ENCODE data around the gene VAMP1.
"Not testable (repeated sequence)": the region's sequence is repeated elsewhere in the genome, so short reads cannot be mapped to it uniquely, and the experiment has no call there.

VAMP1 gene

DNA sequence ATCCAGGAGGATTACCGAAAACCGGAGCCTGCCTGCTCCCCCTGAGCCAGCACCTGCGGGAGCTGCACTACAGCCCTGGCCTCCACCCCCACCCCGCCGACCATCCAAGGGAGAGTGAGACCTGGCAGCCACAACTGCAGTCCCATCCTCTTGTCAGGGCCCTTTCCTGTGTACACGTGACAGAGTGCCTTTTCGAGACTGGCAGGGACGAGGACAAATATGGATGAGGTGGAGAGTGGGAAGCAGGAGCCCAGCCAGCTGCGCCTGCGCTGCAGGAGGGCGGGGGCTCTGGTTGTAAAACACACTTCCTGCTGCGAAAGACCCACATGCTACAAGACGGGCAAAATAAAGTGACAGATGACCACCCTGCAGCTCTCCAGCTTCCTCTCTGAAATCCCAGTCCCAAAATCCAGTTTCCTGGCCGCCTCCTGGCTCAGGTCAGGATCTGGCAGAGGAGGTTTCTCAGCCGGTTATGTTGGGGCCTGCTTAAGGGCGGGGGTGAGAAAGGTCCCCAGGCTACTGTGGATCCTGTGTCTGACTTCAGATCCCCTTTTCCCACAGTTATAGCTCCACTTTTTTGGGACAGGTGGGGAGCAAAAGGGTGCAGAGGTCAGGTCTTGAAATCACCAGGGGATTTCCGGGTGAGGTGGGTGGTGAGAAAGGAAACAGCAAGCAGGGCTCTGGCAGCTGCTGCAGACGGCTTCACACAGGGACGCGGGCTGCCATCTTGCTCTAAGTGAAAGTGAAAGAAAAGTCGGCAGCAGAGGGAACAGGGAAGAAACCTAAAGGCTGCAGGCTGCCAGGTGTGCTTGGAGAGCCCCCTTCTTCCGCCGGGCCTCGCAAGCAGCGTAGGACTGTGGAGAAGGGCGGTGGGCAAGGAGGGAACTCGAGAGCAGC is 18.9 kb downstream of the VAMP1 start, which contains the start of gene TAPBPL:
Gene TAPBPL (plus strand): TSS at position 695 of the 897 bp plus-strand sequence. CDS start 207 bp downstream, outside the sequence.
- peak; percentile 92 for DNase-seq

DNA sequence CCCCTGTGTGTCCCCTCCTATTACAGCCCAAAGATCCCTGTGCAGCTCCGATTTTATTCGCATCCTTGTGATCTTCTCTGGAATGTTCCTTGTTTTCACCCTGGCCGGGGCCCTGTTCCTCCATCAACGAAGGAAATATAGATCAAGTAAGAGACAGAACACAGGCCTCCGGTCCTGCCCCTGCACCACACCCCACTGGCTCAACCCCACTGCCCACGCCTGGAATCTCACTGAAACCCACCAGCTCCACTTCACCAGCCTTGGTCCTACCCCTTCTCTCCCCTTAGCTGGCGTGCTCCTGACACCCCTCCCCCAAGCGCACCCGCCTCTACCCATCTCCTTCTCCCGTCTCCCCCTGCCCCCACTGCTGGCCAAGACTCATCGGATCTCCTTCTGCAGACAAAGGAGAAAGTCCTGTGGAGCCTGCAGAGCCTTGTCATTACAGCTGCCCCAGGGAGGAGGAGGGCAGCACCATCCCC is 19.6 kb downstream of the VAMP1 start:
- no peak for DNase-seq

DNA sequence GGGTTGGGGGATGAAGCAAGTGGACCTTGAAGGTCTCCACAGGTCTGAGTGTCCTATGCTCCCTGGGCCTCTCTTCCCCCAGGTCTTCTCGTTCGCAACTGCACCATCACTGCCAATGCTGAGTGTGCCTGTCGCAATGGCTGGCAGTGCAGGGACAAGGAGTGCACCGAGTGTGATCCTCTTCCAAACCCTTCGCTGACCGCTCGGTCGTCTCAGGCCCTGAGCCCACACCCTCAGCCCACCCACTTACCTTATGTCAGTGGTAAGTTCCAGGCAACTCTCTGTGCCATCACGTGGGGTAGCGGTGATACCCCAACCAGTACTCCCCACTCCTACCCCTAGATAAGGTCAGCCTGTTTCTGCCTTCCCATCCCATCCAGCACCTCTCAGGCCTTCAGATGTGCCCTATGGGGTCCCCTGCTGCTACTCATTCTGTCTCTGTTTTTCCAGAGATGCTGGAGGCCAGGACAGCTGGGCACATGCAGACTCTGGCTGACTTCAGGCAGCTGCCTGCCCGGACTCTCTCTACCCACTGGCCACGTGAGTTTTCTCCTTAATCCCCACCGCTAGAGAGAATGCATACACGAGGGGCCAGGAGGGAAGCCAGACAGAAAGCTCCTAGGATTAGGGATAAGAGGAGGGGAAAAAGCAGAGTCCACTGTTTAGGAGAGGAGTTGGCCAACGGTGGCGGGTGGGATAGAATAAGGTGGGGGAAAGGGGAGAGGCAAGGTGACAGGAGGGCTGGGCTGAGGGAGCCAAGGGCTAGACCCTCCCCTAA is 20.2 kb downstream of the VAMP1 start:
- no peak for DNase-seq

DNA sequence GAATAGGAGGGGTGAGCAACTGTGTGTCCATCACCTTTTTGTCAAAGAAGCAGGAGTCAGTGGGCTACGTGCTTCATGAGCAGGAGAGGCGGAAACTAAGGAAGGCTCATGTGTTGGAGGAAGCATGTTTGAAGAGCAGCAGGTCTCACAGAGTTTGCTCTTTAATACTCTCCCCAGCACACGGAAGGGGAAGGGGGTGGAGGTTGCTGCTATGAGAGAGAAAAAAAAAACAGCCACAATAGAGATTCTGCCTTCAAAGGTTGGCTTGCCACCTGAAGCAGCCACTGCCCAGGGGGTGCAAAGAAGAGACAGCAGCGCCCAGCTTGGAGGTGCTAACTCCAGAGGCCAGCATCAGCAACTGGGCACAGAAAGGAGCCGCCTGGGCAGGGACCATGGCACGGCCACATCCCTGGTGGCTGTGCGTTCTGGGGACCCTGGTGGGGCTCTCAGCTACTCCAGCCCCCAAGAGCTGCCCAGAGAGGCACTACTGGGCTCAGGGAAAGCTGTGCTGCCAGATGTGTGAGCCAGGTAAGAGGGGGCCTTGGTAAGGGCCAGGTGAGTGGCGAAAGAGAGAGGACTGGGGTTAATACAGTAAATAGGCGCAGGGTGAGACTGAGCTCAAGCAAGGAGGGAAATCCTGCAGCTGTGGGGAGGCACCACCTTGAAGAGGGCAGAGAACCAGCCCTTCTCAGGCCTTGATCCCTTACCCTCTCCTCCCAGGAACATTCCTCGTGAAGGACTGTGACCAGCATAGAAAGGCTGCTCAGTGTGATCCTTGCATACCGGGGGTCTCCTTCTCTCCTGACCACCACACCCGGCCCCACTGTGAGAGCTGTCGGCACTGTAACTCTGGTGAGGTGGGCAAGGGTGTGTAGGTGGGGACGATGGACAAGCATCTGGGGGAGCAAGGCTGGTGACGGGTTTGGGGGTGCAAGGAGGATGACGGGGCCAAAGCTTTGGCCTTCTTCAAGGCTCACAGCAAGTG is 25.5 kb downstream of the VAMP1 start, which contains the start of gene CD27:
Gene CD27 (plus strand): TSS at position 252 of the 985 bp plus-strand sequence. CDS start 141 bp downstream, at position 393.
- DNase-seq = no peak

DNA sequence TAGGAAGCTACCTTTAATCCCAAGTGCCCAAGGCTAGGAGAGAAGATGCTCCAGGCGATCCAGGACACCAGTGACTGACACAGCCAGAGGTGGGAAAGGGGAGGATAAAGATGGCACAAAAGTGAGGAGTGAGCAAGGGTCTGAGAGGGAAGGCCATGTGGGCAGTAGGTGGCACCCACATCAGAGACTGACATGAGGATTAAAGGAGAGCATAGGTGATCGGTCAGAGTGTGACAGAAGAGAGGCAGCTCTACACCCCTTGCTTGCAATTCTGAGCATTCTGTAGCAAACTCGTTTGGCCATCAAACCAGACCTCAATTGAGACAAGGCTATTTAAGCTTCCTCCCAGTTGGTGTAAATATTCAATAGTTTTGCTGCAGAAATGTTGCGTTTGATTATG is 26.4 kb downstream of the VAMP1 start:
- no peak for DNase-seq

DNA sequence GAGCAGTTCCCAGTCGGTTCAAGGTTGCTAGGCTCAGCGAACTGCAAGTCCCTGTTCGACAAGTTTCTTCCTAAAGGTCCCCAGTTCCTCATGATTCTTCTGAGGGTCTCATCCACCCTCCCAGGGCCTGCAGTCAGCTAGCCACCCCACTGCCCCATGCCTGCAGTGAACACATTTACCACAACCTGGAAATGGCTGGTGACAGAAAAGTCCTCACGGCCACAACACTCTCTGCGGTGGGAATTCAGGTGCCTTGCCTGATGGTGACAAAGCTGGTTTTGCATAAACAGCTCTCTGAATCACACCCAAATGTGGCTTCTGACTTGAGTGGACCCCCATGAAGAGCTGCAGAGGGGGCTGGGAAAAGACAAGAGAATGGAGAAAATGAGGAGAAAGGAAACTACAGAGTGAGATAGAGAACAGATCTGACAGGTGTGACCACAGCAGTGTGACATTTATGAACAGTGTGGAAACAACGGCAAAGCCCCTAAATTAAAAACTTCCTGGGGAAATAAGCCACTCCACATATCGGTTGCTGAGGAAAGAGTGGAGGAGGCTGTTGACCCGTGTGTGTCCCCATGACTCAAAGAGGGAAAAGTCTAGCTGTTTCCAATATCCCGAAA is 27.0 kb downstream of the VAMP1 start:
- no peak for DNase-seq

DNA sequence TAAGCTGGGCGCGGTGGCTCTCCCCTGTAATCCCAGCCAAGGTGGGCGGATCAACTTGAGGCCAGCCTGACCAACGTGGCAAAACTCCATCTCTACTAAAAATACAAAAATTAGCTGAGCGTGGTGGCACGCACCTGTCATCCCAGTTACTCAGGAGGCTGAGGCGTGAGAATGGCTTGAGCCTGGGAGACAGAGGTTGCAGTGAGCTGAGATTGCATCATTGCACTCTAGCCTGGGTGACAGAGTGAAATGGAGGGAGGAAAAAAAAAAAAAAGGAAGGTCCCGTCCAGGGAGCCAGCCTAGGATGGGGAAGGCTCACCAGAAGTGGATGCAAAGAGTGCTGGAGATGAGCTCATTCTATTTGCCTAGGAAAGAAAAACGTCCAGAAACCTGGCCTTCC is 27.6 kb downstream of the VAMP1 start:
- DNase-seq = no peak

DNA sequence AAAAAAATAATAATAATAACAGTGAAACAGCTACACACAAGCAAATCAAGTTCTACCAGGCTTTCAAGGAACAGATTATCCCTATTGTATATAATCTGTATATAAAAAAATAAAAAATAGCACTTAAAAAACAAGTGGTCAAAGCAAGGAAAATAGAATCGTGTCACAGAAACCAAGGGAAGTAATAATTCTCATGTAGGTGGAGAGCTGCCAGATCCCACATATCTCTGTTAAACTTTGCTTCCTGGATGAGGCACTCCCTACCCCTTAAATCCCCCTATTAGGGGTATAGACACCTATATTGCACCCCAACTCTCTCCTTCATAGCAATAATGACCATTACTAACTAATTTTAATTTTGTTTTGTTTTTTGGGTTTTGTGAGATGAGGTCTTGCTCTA is 30.1 kb downstream of the VAMP1 start:
- DNase-seq = no peak

DNA sequence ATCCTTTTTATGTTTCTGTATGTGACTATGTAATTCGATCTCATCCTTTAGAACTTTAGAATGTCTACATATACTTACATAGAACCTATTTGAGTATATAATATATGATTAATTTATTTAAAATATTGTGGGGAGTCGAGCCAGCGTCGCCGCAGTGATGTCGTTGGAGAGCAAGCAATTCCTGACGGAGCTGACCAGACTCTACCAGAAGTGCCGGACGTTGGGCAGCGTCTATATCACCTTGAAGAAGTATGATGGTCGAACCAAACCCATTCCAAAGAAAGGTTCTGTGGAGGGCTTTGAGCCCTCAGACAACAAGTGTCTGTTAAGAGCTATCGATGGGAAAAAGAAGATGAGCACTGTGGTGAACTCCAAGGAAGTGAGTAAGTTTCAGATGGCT is 32.1 kb downstream of the VAMP1 start:
- no peak for DNase-seq

DNA sequence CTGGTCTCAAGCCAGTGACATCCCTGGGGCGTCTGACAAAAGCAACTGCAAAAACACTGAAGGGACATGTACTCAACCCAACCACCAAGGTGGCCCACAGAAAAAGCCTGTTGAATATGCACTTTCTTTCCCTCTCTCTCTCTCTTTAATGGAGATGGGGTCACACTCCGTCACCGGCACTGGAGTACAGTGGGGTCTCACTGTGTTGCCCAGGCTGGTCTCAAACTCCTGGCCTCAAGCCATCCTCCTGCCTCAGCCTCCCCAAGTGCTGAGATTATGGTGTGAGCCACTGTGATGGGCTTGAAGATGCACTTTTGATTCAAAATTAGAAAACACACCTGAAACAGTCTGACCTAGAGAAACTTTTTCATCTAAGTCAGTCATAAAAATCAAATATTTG is 32.9 kb downstream of the VAMP1 start:
- no peak for DNase-seq

DNA sequence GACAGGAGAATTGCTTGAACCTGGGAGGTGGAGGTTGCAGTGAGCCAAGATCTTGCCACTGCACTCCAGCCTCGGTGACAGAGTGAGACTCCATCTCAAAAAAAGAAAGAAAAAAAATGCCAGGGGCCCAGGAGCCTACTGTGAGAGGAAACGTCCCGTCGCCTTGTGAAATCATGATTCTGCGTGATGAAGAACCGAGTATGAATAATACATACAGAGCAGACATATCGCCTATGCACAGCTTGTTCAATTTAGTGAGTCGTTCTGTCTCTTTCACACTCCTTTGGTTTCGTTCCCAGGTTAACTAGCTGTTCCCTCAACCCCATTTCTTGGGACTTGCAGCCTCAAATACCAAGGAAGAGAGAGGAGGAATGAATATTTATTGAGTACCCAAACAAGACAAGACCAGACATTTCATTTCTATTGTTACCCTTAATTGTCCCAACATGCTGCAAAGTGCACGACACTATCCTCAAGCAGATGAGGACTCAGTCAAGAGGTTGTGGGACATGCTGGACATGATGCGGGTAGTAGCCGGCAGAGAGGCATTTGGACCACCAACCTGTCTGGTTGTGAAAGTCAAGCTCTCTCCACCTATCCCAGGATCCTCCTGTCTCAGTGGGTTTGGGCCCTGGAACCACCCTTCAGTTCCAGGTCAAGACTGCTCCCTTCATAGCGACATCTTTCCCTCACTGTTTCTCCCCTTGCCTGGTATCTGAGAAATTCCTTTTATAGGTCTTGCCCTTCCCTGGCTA is 34.3 kb downstream of the VAMP1 start:
- DNase-seq = no peak

DNA sequence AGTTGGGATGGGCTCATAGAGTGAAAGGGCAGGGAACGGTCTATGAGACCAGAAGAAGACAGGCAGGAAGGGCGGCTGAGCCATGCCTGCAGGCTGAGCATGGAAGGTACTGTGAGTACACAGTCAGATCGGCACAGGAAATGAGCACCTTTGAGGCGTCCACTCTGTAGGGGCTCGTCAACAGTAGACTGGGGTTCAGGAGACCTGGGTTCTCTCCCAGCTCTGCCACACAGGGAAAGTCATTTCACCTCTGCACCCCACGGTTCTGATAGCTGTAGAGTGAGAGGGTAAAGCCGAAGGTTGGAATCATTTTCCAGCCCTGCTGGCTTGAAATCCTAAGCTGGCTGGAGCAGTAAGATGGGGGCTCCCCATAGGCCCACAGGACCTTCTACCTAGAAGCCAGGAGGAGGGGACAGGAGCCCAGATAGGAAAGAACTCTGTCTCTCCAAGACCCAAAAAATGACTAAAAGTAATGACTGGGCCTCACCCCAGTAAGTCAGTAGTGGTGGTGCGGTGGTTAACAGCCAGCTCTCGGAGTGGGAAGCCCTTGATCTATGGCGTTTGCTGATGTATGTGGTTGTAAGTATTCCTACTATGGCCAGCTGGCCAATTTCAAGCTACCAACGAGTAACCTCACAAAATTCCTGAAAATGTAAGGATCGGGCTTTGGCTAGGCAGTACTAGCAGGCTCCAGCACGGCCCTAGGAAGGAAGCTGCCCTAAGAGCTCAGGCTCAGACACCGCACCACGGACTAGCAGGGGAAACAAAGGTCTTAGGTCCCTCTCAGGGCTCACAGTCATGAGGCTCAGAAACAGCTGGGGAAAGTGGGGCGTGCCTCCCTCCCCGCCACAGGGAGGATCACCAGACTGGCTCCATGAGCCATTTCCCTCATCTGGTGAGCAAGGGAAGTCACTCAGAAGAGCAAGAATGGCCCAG is 36.0 kb downstream of the VAMP1 start:
- DNase-seq = no peak

DNA sequence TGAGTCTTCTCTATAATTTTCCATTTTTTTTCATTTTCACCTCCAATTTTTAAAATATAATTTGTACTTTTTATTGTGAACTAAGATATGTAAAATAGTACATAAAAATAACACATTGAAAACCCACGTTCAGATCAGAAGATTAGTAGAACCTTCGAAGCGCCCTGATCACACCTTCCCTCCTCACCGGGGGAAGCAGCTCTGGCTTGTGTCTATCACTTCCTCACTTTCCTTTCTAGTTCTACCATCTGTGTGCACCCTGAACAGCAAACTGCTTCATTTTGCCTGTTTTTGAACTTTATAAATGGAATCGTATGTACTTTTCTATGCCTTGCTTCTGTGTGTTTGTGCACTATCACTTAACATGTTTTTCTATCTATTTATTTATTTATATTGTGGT is 37.5 kb downstream of the VAMP1 start:
- DNase-seq = no peak

DNA sequence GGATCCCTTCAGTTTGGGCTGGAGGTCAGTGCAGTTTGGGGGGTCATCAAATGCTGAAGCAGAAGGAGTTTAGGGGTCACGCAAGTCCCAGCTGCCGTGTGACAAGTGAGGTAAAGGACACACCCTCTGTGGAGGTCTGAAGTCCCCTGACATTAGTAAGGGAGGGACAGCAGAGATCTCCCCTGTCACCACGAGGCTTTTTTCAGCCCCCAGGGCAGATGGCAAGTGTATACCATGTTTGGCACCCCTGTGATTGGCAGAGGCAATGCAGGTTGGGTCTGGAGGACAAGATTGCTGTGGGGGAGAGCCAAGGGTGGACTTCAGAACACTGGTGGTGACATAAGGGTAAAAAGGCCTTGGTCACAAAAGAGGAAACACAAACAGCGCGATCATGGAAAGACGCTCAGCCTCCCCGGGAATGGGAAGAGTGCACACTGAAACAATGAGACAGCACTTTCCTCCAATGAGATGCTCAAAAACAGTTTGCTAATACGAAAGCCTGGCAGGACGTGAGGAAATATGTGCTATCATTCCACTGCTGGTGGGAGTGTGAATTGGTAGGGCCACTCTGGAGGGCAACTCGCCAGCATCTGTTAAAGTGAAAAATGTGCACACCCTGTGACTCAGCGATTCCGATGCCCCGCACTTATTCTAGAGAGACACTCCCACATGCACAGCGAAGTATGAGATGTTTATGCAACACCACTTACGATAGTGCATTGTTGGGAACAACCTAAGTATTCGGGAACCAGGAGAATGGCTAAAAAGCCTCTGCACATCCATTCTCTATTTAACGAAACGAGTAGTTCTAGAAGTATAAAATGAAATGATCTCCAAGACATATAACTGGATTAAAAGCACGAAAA is 40.1 kb downstream of the VAMP1 start:
- peak; percentile 95 for DNase-seq

DNA sequence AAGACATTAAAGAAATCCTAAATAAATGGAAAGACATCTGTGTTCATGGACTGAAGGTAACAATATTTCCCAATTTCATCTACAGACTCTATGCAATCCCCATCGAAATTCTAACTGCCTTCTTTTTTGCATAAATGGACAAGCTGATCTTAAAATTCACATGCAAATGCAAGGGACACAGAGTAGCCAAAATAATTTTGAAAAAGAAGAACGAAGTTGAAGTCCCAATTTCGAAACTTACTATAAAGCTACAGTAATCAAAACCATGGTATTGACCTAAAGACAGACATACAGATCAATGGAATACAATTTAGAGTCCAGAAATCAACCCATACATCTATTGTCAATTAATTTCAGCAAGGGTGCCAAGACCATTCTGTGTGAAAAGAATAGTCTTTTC is 42.2 kb downstream of the VAMP1 start:
- no peak for DNase-seq

DNA sequence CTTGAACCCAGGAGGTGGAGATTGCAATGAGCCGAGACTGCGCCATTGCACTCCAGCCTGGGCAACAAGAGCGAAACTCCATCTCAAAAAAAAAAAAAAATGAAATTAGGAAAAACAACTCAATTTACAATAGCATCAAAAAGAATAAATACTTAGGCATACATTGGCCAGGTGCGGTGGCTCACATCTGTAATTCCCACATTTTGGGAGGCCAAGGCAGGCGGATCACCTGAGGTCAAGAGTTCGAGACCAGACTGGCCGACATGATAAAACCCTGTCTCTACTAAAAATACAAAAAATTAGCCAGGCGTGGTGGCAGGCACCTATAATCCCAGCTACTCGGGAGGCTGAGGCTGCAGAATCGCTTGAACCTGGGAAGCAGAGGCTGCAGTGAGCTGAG is 42.7 kb downstream of the VAMP1 start:
- DNase-seq = not testable (repeated sequence)

DNA sequence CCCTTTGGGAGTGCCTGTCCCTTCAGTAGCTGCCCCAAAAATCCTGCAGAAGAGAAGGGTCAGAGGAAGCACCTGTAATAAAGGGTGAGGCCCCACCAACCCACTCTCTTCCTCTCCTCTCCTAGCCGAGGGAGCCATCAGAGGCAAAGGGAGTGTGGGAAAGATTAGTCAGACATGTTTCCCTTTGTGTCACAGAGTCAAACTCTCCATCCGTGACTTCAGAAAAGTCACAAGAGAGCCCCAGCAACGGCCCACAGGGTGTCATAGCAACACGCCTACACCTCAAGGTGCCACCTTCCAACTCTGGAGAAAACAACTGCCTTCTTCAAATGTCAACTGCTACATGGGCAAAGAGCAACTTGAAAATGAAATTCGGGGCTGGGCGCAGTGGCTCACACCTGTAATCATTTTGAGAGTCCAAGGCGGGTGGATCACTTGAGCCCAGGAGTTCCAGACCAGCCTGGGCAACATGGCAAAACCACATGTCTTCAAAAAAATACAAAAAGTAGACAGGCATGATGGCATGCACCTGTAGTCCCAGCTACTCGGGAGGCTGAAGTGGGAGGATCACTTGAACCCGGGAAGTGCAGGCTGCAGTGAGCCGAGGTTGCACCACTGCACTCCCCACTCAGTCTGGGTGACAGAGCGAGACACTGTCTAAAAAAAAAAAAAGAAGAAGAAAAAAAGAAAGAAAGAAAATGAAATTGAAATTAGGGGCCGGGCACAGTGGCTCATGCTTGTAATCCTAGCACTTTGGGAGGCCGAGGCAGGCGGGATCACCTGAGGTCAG is 43.4 kb downstream of the VAMP1 start:
- no peak for DNase-seq

Data from fibroblast of skin of back (primary cell).